A673 (cell line): ENCODE data around the gene PPM1N.

Source experiments
- CTCF ChIP-seq: fragments of 300-800, 200-600 bp; sonication (generic); conservative IDR thresholded peaks from 2 replicates; pipeline ENCODE4 v1.5.1; 2017; ENCODE audit warnings: low read depth, mild to moderate bottlenecking, antibody characterized with exemption, low read length, moderate library complexity, mixed read lengths
- EZH2 ChIP-seq: fragments of 200-600 bp; sonication (generic); IDR thresholded peaks from 2 replicates; pipeline ENCODE4 v1.6.1; 2017; ENCODE audit warnings: borderline replicate concordance, low read depth, mild to moderate bottlenecking, mixed read lengths, antibody characterized with exemption, low read length; ENCODE audit not compliant: poor library complexity, severe bottlenecking

- no peak for TF ChIP-seq EZH2
- no peak for TF ChIP-seq CTCF
These were observed 22.5 kb upstream of the PPM1N start for GRCh38 chr19:45475537-45476291.
